ENCODE results near the gene PLA2G3. TPM values are rescaled to one million over a fixed set of nuclear protein-coding genes. Genes with fewer than 3 reads are reported as not detected.
"Not testable (repeated sequence)": the region's sequence is repeated elsewhere in the genome, so short reads cannot be mapped to it uniquely, and the experiment has no call there.

The PLA2G3 gene
- total and polyA plus RNA-seq, 12 donors, result 0.09 TPM; not detected in 11

- H3K27ac ChIP-seq, result no peak overlapping the region
- WGBS, 4 donors, result 88 to 100% (median 100%) methylated on average over 1 of the region's 1 CpG
- TF ChIP-seq CTCF (IDR thresholded peaks at IDR 0.05), result no peak
- TF ChIP-seq POLR2A (IDR thresholded peaks at IDR 0.05), result no peak
Measured at GRCh38 chr22:31120642-31121041, 19.7 kb downstream of the PLA2G3 start.

GRCh38 chr22:31120230-31120629 lies 20.1 kb downstream of the PLA2G3 start:
- no peak for DNase-seq
- no peaks in the 10 kb centered on the region for H3K9me3 ChIP-seq (replicated peaks in 1 of 3)
- TF ChIP-seq CTCF (IDR thresholded peaks at IDR 0.05) (no peak), POLR2A (IDR thresholded peaks at IDR 0.05) (no peak)
- no peak overlapping the region for H3K27ac ChIP-seq
- H3K27me3 ChIP-seq, result no peaks in the 10 kb centered on the region
- peaks cover 12 to 19% of the 10 kb centered on the region in 2 donors for H3K4me1 ChIP-seq (replicated peaks in 1 of 2)
- H3K4me3 ChIP-seq, result no peak overlapping the region
- H3K36me3 ChIP-seq (replicated peaks in 1 of 2), result no peaks in the 10 kb centered on the region
- WGBS, 4 donors, result 73 to 89% (median 81%) methylated on average over 1 to 5 of the region's 5 CpGs
- intact Hi-C loops (cut with DNase I), result no loop called here

More at GRCh38 chr22:31120642-31121041, 19.7 kb downstream of the PLA2G3 start:
- peaks cover 12 to 19% of the 10 kb centered on the region in 2 donors for H3K4me1 ChIP-seq (replicated peaks in 1 of 2)
- H3K36me3 ChIP-seq (replicated peaks in 1 of 2), result no peaks in the 10 kb centered on the region
- intact Hi-C loops (cut with DNase I), result no loop called here
- H3K9me3 ChIP-seq (replicated peaks in 1 of 3), result no peaks in the 10 kb centered on the region
- no peak for DNase-seq
- no peak overlapping the region for H3K4me3 ChIP-seq
- no peaks in the 10 kb centered on the region for H3K27me3 ChIP-seq

- Histone ChIP-seq H3K4me1 (replicated peaks in 1 of 2) (peaks cover 12 to 19% of the 10 kb centered on the region in 2 donors), H3K36me3 (replicated peaks in 1 of 2) (no peaks in the 10 kb centered on the region), H3K27ac (no peak overlapping the region), H3K4me3 (no peak overlapping the region), H3K27me3 (no peaks in the 10 kb centered on the region), H3K9me3 (replicated peaks in 1 of 3) (no peaks in the 10 kb centered on the region)
- TF ChIP-seq POLR2A (IDR thresholded peaks at IDR 0.05) (peak in 1 of 2 donors; percentile 49), CTCF (IDR thresholded peaks at IDR 0.05) (no peak)
- DNase-seq, result peak in 5 of 7 donors; percentile 58 to 83 (median 68)
- intact Hi-C loops (cut with DNase I), result no loop called here
- WGBS, 4 donors, result 52 to 94% (median 57%) methylated on average over 3 to 7 of the region's 7 CpGs
Measured at GRCh38 chr22:31119026-31119717, 21.1 kb downstream of the PLA2G3 start.

GRCh38 chr22:31118046-31118820 lies 22.1 kb downstream of the PLA2G3 start:
- WGBS, 4 donors, result 86 to 94% (median 90%) methylated on average over 2 to 3 of the region's 3 CpGs
- Histone ChIP-seq H3K36me3 (replicated peaks in 1 of 2) (no peaks in the 10 kb centered on the region), H3K4me3 (no peak overlapping the region), H3K9me3 (replicated peaks in 1 of 3) (no peaks in the 10 kb centered on the region), H3K4me1 (replicated peaks in 1 of 2) (peaks cover 12 to 18% of the 10 kb centered on the region in 2 donors), H3K27me3 (no peaks in the 10 kb centered on the region), H3K27ac (no peak overlapping the region)
- intact Hi-C loops (cut with DNase I), result no loop called here
- no peak for DNase-seq
- TF ChIP-seq POLR2A (IDR thresholded peaks at IDR 0.05), result no peak
- no peak for TF ChIP-seq CTCF (IDR thresholded peaks at IDR 0.05)

- intact Hi-C loops (cut with DNase I); H3K27me3 ChIP-seq; H3K4me1 ChIP-seq (replicated peaks in 1 of 2); H3K36me3 ChIP-seq (replicated peaks in 1 of 2); DNase-seq; H3K9me3 ChIP-seq (replicated peaks in 1 of 3); H3K27ac ChIP-seq; H3K4me3 ChIP-seq: not testable (repeated sequence)
- WGBS, 4 donors, result 81 to 93% (median 86%) methylated on average over 6 to 7 of the region's 7 CpGs
Measured at GRCh38 chr22:31112547-31113091, 27.7 kb downstream of the PLA2G3 start.

All from adrenal gland (tissue), 12 donors.